HepG2 (cell line): ENCODE data around the gene GAL3ST2. TPM values are rescaled to one million over a fixed set of nuclear protein-coding genes. Genes with fewer than 3 reads are reported as not detected.

Experiments
- ATF4 ChIP-seq, 2 experiments: fragments of 450-650 bp in 1 of 2; sonication (generic) in 1 of 2; formaldehyde crosslinking; IDR thresholded peaks; 2 replicates each; pipeline versions ENCODE4 v1.5.0 to v1.8.0; 2020 to 2022; ENCODE audit warnings: mild to moderate bottlenecking in 1 of 2, missing genetic modification reagents in 1 of 2
- BRCA1 ChIP-seq: sonication (generic); formaldehyde crosslinking; IDR thresholded peaks from 2 replicates; pipeline ENCODE4 v1.4.0; 2020; ENCODE audit warnings: missing genetic modification reagents
- DR1 ChIP-seq: sonication (generic); formaldehyde crosslinking; IDR thresholded peaks from 2 replicates; pipeline ENCODE4 v1.8.0; 2021; ENCODE audit warnings: mild to moderate bottlenecking, missing genetic modification reagents, inconsistent platforms
- DZIP1 ChIP-seq: sonication (generic); formaldehyde crosslinking; IDR thresholded peaks from 2 replicates; pipeline ENCODE4 v1.5.0; 2020; ENCODE audit warnings: mild to moderate bottlenecking, missing genetic modification reagents
- FOSL1 ChIP-seq: sonication (generic); formaldehyde crosslinking; IDR thresholded peaks from 2 replicates; pipeline ENCODE4 v1.9.0; 2021; ENCODE audit warnings: missing genetic modification reagents, borderline replicate concordance
- HNF1B ChIP-seq: sonication (generic); formaldehyde crosslinking; IDR thresholded peaks from 2 replicates; pipeline ENCODE4 v1.5.1; 2020; ENCODE audit warnings: mild to moderate bottlenecking, moderate library complexity, missing genetic modification reagents
- ISX ChIP-seq: sonication (generic); formaldehyde crosslinking; conservative IDR thresholded peaks from 2 replicates; pipeline ENCODE4 v1.5.0; 2020; ENCODE audit warnings: missing genetic modification reagents
- MED13 ChIP-seq: sonication (generic); formaldehyde crosslinking; IDR thresholded peaks from 2 replicates; pipeline ENCODE4 v1.5.0; 2020; ENCODE audit warnings: missing genetic modification reagents
- NFYC ChIP-seq: IDR thresholded peaks from 2 replicates; pipeline ENCODE4 v1.6.1; 2016; ENCODE audit warnings: missing genetic modification reagents, missing compliant biosample characterization
- PTBP1 ChIP-seq: fragments of 200-400 bp; formaldehyde crosslinking; IDR thresholded peaks from 2 replicates; pipeline ENCODE4 v1.6.1; 2018; ENCODE audit warnings: low read length, low read depth; ENCODE audit not compliant: poor library complexity, severe bottlenecking
- REL ChIP-seq: sonication (generic); formaldehyde crosslinking; conservative IDR thresholded peaks from 2 replicates; pipeline ENCODE4 v1.8.0; 2022; ENCODE audit warnings: mild to moderate bottlenecking, missing genetic modification reagents, moderate library complexity
- RXRB ChIP-seq: IDR thresholded peaks from 2 replicates; pipeline ENCODE4 v1.6.1; 2016; ENCODE audit warnings: borderline replicate concordance, missing genetic modification reagents, missing compliant biosample characterization
- UBTF ChIP-seq: sonication (generic); formaldehyde crosslinking; IDR thresholded peaks from 2 replicates; pipeline ENCODE4 v1.4.0; 2020; ENCODE audit warnings: mild to moderate bottlenecking, missing genetic modification reagents
- ZKSCAN1 ChIP-seq: fragments of 150-350 bp; IDR thresholded peaks from 2 replicates; pipeline ENCODE4 v1.6.1; 2014; ENCODE audit warnings: low read length
- ZNF790 ChIP-seq: sonication (generic); formaldehyde crosslinking; IDR thresholded peaks from 2 replicates; pipeline ENCODE4 v1.8.0; 2022; ENCODE audit warnings: missing genetic modification reagents, mild to moderate bottlenecking, borderline replicate concordance
- ZUFSP ChIP-seq: sonication (generic); formaldehyde crosslinking; IDR thresholded peaks from 2 replicates; pipeline ENCODE4 v1.9.0; 2021; ENCODE audit warnings: missing genetic modification reagents, mild to moderate bottlenecking, borderline replicate concordance
- polyA plus RNA-seq, 8 experiments: library from polyadenylated mRNA; depleted of rRNA in 3 of 8; stranded (reverse) in 7 of 8; unstranded in 1 of 8; fragments of >200 nt; fragmentation: Illumina TruSeq in 4 of 8; extraction: Trizol in 4 of 8; gene quantifications; 2 replicates each; pipeline versions ENCODE4 v1.2.1 to v1.2.3, GENCODE V29; 2011 to 2016; ENCODE audit warnings: low read depth in 4 of 8, missing spikeins in 1 of 8, mixed read lengths in 1 of 8; ENCODE audit not compliant: insufficient read depth in 1 of 8
- total RNA-seq, 5 experiments: library from RNA; depleted of rRNA; stranded (reverse); fragments of >200 nt; fragmentation: Illumina TruSeq; extraction: Trizol; gene quantifications; 2 replicates each; pipeline ENCODE4 v1.2.3, GENCODE V29; 2016; ENCODE audit warnings: low read depth in 1 of 5

Gene GAL3ST2
- total and polyA plus RNA-seq, 2 of the 13 experiments (the other 11 are each of a cell fraction or from before 2014, with no cell fraction given) = 0.17 to 0.20 TPM

- TF ChIP-seq ZNF790 (CRISPR knock-in tag) = 0 out of 2 replicates have a peak, but pooled peaks have one; percentile 23
- peak; percentile 74 for TF ChIP-seq MED13
- TF ChIP-seq NFYC = peak; percentile 56; the same call in 1 of the 2 replicates
- peak; percentile 44; the same call in 1 of the 2 replicates for TF ChIP-seq HNF1B (CRISPR knock-in tag)
- no peak for TF ChIP-seq ZUFSP
- 0 out of 2 replicates have a peak, but pooled peaks have one; percentile 17 for TF ChIP-seq FOSL1
- peak in 1 of 2 experiments; percentile 63; a peak in 1 of 4 replicates for TF ChIP-seq ATF4 (CRISPR knock-in tag; IDR thresholded peaks at IDR 0.05)
- TF ChIP-seq ZKSCAN1 = no peak
- peak; percentile 33 for TF ChIP-seq PTBP1
- TF ChIP-seq BRCA1 (CRISPR knock-in tag) = peak; percentile 72; the same call in 1 of the 2 replicates
- peak; percentile 10 for TF ChIP-seq RXRB (CRISPR knock-in tag)
- peak; percentile 90; the same call in 1 of the 2 replicates for TF ChIP-seq DZIP1
- no peak; the same call in 1 of the 2 replicates for TF ChIP-seq UBTF (CRISPR knock-in tag)
- TF ChIP-seq DR1 (CRISPR knock-in tag) = peak; percentile 51; the same call in 1 of the 2 replicates
- TF ChIP-seq REL (CRISPR knock-in tag) = 0 out of 2 replicates have a peak, but pooled peaks have one; percentile 71
- TF ChIP-seq ISX = no peak
Measured at GRCh38 chr2:241774419-241775222, 2.0 kb upstream of the GAL3ST2 start (continued).
